G401.6 (cell line): ENCODE measurements around the gene TMEM26.
A peak's percentile ranks its signal among the peaks of the same experiment; 100 is the strongest.

Experiments used
- FAIRE-seq: peaks from 2 replicates; lab custom pipeline; 2012; peaks lifted over from hg19 to GRCh38; lab: Jason Lieb, UNC

Gene TMEM26

DNA sequence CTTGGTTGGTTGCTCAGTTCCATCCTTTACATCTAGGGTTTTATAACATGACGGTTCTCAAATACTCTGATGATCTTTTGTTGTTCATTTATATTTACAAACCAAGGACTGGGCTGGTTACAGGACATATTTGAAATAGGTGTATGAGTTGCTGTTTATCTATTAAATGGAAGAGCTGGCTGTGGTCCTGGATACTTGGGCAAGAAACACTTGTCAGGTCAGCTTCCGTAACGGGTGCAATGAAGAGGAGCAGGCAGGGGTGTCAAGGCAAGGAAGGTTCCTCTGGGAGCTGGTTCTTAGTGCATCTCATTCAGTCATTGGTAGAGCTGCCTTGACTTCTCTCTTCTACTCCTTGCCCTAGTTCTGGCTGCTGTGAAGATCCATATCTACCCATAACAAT, 4.8 kb upstream of the TMEM26 start:
- FAIRE-seq = no peak

DNA sequence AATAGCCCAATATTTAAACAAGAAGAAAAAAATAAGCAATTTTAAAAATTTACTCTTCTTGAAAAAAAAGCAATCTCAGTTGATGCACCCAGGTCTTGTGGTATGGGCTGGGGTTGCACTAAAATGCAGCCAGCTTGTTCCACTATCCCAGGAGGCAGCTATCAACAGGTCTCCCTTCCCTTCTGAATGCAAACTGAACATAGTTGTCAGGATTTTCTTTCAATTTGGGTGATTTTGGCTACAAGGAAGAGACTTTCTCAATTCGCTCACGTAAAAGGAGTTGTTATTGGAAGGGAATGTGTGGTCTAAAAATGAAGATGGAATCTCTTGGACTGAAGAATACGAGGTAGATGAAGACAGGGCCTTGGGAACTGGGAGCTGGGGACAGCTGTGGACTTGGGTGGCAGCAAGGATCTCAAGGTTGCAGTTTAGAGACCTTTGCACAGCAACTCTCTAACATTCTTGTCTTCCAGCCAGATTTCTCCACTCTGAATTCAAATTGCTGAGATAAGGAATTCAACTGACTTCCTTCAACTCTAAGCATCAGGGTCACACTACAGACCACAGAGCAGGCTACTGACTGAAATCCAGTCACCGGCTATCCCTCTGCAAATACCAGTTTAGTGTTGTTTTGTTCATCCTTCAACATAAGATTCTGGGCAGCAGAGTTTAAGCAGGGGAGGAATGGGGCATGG, 3.1 kb upstream of the TMEM26 start:
- FAIRE-seq = no peak

DNA sequence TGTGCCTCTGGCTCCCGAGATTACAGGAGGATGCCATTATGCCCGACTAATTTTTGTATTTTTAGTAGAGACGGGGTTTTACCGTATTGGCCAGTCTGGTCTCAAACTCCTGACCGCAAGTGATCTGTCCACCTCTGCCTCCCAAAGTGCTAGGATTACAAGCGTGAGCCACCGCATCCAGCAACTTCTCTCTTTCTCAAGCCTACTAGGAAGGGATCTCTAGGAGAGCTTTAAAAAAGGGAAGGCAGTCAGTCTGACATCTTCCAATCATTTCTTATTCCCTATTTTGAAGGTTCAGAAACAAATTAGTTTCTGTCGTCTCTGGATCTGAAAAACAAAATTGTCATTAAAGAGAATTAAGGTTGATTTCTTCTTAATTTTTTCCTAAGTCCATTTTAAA, 2.5 kb upstream of the TMEM26 start:
- no peak for FAIRE-seq

DNA sequence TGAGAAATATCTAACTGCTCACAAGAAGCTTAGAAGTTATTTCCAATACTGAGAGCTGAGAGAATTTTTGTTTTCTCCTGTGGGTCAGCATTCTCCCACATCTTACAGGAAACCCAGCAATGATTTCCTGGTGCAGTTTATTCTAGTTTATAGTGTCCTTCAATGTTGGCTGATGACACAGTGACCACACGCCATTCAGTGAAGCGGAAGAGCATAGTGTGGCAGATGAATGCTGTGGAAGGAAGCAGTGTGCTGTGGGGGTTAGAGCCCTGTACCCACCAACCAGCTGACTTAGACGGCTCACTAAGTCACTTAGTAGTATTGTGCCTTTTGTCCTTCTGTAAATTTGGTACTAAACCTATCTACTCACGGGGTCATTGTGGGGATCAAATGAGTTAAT, 1.4 kb upstream of the TMEM26 start:
- no peak for FAIRE-seq

DNA sequence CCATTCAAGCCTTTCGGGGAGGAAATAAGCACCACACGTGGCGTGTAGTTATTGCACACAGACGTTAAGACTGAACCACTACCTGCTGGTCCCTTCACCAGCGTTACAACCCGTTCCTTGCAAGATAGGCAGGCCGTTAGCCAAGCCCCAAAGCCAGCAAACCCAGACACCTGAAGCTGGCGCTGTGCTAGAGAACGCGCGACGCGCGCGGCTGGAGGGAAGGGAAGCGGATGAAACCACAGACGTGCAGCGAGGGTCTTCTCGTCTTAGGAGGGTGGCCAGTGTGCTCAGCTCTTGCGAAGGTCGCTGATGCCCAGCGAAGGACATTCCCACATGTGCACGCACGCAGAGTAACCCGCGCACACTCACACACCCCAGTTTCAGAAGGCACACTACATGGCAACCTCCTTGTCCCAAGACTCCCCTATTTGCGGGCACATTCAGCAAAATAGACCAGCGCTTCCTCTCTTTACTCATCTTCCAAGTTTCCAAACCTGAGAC, 980 bp downstream of the TMEM26 start:
- FAIRE-seq = no peak

DNA sequence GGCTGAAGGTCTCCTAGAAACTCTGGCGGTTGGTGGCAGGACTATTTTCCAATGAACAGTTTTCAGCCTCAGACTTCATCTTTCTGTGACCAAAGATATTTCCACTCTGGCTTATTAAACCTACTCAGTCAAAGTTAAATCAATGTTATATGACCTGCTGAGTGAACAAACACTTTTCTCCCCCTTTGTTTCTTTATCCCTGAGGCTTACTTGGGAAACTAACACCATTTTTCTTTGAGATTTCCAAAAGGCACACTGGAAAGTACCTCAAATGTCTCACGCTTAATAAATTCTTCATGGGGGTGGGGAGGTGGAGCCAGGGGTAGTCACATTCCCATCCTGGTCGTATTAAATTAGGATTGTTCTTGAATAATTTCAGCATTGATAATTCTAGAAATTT, 1.8 kb downstream of the TMEM26 start:
- no peak for FAIRE-seq

DNA sequence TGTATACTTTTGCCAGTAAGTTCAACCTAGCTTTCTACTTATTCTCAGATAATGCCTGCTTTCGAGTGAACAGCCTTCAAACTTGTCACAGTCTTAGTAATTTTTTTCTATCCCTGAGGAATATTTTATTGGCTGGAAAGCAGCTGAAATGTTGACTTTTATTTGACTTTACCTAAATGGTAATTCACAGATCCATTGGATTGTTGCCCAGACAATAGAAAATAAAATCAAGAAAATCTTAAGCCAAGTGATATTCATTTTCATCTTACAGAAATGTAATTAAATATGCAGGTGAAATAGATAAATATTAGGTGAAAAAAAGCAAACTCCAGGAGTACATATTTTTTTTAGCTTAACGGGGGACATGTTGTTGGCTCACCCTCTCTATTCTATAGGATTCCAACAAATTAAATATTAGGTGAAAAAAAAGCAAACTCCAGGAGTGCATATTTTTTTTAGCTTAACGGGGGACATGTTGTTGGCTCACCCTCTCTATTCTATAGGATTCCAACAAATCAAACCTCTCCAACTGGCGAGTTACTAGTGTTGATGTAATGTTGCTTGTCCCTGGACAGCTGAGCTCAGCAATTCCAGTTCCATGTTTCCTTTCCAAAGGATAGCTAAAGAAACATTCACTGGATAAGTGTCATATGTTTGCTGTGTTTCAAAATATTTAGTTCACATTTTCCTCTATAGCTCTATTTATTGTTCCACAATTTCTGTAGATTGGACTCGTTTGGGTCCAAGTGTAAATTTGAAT, 4.2 kb downstream of the TMEM26 start:
- no peak for FAIRE-seq

DNA sequence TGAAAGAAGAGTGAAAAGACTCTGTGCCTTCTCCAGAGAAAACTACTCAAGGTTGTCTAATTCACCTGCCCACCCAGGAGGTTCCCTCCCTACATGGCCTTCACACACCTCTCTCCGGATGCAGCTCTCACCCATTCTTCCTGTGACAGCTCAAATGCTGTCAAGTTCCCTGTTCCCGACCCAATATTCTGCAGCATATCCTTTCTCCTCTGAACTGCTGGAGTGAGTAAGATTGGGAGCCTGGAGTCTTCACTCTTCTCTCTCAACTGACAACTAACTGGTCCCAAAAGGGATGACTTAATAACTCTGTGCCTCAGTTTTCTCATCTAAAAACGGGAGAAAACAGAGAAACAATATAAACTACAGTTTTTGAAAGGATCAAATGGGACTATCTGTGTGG, 5.1 kb downstream of the TMEM26 start:
- FAIRE-seq = no peak

DNA sequence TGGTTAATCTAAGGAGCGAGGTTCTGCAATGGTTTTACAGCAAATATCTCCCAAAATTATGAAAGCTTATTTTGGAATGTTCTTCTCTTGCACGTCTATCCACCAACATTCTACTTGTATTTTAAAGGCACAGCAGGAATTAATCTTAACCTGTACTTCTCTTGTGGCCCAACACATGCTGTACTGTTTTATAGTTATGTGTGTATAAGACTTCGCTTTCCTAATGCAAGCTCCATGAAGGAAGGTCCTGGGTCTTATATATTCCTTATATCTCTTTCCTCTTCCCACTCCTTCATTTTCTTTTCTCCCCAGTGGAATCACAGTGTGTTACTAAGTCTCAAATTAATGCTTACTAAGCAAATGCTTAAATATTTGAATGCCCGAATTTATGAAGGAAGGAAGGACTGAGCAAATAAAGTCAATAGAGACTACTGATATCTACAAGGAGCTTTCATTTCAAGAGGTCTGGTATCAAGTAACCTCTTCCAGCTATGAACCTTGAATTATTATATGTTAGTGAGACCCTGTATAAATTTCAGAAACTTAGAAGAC, 14.0 kb downstream of the TMEM26 start:
- FAIRE-seq = no peak

DNA sequence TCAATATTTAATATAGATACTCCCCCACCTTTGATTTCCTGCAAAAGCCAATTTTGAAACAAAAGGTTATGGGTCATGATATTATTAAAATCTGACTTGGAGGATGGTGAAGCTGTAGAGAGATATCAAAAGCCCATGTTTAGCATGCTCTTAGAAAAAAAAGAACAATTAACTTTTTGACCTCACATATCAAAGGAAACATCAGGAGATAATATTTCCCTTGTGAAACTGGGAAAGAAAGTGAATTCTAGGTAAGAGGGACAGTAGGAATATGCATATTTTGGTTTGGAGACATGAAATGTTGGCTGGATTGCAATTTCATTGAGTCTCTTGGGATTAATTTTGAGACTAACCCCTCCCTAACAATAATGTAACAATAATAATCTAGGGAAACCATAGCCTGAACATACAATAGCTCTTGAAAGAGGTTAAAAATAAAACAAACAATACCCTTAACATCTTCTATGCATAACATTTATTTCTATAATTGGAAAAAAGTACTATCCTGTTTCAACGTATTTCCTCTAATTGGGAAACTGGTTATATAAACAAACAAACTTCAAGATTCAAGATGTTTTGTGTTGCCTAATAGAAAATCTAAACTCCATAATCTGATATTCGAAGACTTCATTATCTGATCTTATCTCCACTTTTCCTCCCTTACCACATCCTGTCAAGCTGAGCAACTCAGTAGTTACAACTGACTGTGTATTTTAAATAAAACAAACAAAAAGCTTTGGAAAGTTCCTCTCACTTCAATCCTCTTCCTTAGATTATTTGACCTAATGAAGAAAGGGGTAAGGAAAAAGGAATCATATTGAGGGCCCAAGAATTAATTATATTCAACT, 14.8 kb downstream of the TMEM26 start:
- FAIRE-seq = no peak

DNA sequence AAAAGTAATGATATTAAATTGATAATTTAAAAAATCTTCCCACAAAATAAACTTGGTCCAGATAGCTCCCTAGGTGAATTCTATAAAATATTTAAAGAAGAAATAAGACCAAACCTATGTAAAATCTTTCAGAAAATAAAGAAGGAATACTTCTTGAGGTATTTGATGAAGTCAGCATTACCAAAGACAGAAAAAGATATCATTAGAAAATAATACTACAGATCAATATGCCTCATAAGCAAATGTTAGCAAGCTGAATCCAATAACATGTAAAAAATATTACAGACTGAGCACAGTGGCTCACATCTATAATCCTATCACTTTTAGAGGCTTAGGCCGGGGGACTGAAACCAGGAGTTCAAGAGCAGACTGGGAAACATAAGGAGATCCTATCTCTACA, 30.0 kb downstream of the TMEM26 start:
- FAIRE-seq = peak; percentile 17

DNA sequence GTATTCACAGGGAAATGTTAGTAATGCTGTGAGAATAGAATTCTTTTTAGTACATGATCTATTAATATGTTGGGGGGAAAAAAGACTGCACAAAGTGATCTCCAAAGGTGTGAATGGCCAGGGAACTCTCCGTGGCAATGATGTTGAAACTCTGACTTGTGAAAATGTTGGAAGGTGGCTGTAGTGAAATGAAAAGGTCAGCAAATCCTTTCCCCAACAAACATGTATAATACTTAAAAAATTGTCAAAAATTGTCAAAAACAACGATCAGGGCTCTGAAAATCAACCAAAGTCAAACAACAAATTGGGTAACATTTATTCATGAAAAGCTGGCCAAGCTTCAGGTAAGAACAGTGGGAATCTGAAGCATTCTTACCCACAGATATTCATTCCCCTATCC, 35.5 kb downstream of the TMEM26 start:
- FAIRE-seq = no peak

DNA sequence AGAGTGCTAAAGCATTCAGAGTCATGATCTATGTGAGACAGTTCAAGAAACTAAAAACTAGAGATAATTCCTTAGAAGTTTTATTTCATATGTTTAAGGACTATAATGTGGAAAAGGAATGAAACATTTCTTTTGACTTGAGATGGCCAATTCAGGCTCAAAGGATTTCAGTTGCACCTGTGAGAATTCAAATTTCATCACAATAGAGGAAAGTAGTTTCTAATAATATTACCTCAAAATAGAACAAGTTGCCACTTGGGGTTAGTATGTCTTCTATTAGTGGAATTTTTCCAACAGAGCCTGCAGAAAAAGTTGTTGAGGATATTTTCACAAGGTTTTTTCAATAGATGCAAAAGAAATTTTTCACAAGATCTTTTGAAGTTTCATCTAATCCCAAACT, 37.4 kb downstream of the TMEM26 start:
- no peak for FAIRE-seq

DNA sequence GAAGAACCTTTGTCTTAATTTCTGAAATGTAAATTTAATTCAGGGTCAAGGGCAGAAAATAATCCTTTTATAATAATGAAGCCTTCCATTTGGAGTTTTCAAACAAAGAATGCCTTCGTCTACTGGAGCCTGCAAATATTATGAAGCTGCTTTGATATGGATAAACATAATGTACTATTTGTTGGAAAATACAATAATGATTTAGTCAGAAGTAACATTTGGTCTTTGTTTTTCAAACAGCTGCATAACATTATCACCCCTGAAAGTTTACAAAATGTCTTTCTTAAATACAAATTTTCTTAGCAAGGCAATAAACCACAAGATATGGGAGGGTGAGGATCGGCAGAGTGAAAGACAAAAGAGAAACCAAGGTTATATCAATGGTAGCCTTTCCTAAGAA, 41.5 kb downstream of the TMEM26 start:
- no peak for FAIRE-seq

DNA sequence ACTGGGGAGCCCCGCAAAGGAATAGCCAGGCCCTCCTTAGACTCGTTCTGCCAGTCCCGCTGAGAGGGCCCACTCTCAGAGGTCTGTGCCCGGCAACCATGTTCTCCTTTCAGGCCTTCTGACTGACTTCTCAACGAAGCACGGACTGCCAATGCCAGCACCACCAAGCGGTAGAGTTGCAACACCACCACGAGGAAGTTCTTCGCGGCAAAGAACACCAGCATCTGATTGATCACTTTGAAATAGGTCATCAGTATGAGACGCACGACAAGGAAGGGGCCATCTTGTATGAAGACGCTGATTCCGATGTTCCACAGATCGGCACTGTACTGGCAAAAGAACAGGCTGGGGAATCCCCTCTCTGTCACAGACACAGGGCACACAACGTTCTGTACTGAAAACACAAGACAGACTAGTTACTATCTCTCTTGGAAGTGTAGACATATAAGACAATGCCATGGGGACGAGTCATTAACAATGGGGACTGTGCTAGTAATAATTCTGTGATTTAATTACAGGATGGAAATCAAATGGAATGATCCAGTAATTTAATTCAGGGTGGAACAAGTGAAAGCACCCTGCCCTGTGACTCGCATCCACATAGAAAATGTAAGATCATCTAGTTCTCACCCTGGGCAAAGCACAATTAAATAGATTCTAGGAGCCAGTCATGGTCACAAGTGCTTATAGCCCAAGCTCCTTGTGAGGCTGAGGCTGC, 42.7 kb downstream of the TMEM26 start:
- no peak for FAIRE-seq

DNA sequence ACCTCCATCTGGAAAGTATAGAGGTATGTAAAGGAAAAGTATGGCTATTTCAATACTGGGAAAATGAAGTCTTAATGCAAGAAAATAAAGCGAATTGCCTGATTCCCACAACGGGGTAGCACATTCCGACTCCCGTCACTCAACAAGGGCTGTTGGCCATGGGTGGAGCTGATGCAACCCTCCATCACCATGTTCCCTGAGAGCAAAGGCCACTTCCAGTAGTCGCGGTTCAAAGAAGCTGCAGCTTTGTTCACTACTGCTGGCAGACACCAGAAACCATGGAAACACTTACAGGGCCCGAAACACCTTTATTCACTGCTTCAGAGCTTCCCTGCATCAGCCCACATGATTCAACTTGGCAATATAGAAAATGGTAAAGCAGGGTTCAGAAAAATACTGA, 44.0 kb downstream of the TMEM26 start:
- FAIRE-seq = no peak

DNA sequence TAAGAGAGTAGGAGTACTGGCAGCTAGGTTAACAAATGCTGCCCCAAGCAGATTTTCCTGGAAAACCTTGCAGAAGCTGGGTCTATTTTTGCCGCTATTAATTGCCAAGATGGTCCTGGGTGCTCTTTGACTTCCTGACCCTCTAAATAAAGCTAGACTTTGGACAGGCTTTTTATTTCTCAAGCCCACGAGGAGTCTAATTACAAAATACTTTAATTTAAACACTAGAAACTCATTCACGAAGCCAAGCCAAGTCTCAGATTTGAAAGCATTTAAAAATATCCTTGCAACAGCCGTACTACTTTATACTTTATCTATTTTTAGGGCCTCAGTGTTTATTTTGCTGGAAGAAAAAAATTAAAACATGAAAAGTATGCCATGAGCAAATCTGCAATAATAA, 45.1 kb downstream of the TMEM26 start:
- FAIRE-seq = no peak

DNA sequence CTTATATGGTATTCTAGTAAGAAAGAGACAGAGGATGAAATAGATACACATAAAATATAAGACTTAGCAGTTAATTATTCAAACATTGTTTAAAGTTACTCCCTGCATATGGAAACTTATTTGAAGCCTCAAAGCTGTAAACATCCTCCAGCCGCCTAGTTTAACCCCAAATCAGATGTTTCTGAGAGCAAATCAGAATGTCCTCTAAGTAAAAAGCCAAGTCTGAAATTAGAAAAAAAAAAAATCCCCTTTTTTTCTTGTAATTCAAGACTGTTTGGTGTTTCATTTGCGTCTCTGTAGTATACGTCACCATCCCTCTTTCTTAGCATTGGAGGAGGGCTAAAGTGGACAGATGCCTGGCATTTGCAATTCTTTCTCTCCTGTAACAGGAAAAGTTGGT, 46.4 kb downstream of the TMEM26 start:
- FAIRE-seq = no peak

DNA sequence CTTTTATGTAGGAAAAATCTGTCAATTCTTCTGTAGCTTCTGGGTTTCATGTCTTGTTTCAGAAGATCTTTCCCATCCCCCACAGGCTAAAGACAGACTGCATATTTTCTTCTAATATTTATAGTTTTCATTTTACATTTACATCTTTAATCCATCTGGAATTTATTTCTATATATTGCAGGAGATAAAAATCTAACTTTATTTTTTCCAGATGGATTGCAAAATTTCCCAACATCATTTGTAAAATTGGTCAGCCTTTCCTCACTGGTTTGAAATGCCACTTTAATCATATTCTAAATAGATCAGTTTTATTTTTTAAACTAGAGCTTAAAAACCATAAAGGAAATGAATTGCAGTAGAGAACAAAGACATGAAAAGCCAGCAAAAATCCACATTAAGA, 46.9 kb downstream of the TMEM26 start:
- FAIRE-seq = no peak

DNA sequence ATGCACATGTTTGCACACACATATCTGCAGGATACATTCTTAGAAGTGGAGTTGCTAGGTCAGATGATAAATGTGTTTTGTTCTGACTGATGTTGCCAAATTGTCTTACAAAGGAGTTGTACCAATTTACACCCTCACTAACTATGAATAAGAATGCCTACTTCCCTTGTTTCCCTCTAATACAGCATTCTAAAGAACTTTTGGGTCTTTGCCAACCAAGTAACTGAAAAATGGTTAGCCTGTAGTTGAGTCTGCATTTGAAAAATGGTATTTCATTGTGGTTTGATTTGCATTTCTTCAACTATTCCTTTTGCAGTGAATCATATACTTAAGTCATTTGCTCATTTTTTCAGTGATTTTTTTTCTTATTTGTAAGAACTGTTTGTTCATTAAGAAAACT, 48.4 kb downstream of the TMEM26 start:
- FAIRE-seq = no peak

DNA sequence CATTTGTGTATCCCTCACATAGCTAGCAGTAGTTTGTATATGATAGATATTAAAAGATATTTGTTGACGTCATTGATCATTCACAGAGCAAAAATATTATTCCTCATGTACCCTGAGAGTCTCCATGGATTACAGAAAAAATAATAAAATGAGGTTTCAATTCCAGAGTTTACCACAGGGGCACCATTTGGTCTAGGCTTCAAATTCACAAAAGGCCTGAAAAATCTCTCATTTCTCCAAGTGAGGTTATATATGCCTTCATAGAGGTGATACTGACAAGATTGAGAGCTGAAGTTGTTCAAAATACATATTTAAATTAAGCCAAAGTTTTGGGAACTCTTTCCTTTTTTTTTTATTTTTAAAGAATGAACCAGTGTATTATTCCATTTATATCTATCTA, 52.7 kb downstream of the TMEM26 start:
- FAIRE-seq = no peak

DNA sequence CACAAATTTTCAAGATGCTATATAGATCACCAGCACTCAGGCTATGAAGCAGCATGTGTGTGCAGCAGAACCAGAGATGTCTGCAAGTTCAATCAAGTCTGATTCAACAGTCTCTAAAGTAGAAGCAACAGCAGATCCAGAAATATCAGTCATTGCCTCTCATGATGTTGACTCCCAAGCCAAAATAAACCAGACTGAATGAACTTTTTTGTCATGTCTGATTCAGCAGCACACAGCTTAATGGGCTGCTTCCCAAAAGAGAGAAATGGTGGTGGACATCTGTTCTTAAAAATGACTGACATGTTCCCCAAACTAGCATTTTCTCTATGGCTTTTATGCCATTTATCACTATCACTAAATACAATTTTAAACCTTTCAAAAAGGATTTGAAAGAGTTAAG, 53.8 kb downstream of the TMEM26 start:
- no peak for FAIRE-seq
